Astrocyte of the spinal cord (primary cell): ENCODE measurements around the gene BABAM2.

Experiments
- DNase-seq: peaks from one replicate; pipeline ENCODE4 v3.0.0; 2011; ENCODE audit warnings: low read depth, low spot score
- H3K4me3 ChIP-seq: 2 replicates; pipeline ENCODE4 v1.5.1; 2011; ENCODE audit warnings: low read depth, mild to moderate bottlenecking, low read length, moderate library complexity
- in situ Hi-C: cut with HindIII; loops from 2 replicates; pipeline ENCODE4 v1.10.0; 2017; ENCODE audit warnings: low sequenced_read_pairs
- TF ChIP-seq, protein P1 (sequence below): IDR thresholded peaks from 2 replicates; pipeline ENCODE4 v1.5.1; 2012; ENCODE audit warnings: low read depth, mild to moderate bottlenecking, low read length, inconsistent platforms

Gene BABAM2

DNA sequence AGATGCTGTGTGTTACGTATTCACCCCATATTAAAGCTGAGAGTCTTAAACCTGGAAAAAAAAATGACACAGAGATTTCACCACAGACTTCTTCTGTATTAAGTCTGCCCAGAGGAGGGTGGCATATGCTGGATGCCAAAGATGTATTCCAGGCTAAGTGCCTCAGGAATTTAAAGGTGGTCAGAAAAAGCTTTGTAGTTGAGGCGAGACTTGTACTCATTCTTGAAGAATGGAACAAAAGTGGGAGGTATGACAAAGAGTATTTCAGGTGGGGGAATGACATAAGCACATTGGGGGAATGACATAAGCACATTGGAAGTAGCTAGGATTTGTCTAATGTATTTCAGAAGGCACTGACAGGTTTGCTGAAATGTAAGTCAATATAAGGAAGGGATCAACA is 98.6 kb downstream of the BABAM2 start:
- TF ChIP-seq, protein P1, sequence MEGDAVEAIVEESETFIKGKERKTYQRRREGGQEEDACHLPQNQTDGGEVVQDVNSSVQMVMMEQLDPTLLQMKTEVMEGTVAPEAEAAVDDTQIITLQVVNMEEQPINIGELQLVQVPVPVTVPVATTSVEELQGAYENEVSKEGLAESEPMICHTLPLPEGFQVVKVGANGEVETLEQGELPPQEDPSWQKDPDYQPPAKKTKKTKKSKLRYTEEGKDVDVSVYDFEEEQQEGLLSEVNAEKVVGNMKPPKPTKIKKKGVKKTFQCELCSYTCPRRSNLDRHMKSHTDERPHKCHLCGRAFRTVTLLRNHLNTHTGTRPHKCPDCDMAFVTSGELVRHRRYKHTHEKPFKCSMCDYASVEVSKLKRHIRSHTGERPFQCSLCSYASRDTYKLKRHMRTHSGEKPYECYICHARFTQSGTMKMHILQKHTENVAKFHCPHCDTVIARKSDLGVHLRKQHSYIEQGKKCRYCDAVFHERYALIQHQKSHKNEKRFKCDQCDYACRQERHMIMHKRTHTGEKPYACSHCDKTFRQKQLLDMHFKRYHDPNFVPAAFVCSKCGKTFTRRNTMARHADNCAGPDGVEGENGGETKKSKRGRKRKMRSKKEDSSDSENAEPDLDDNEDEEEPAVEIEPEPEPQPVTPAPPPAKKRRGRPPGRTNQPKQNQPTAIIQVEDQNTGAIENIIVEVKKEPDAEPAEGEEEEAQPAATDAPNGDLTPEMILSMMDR = no peak
- in situ Hi-C loops = no loop called here
- peak; percentile 12 for DNase-seq
- no peak overlapping the region for H3K4me3 ChIP-seq

DNA sequence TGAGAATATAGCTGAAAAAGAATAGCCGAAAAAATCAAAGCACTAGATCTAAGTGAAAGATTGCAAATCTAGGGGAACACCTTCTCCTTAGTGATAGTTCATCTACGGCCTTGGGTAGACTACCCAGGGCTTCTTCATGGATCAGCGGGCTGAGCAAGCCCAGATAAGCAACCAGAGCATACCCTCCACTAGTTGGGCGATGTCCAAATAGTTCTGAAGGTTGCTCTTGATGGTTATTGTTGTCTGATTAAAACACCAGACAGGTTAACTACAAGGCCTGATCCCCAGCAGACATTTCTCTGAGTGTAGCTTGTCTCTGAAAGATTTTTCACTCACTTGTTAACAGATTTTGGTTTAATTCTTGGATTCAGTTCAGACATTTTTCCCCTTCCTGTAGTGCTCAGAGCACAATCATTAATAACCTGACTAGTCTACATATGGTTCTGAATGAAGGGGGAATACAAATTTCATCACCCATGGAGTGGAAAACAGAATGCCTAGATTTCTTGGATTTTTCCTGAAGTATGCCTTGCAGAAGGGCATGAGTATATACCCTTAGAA is 99.6 kb downstream of the BABAM2 start:
- TF ChIP-seq, protein P1 = no peak
- in situ Hi-C loops = no loop called here
- peak; percentile 36 for DNase-seq
- H3K4me3 ChIP-seq = no peak overlapping the region

DNA sequence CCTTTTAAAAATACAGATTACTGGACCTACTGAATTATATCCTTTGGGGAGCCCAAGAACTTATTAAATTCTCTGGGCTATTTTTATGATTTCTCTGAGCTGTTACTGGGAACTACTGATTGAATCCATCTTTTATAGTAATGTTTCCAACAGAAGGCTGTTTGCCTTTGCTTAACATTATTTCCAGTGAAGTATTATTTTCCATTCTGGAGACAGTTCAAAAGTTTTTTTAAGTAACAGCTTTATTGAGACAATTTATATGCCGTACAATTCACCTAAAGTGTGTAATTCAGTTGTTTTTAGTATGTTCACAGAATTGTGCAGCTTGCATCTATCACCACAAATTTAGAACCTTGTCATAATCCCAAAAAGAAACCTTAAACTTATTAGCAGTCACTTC is 100.6 kb downstream of the BABAM2 start:
- in situ Hi-C loops = no loop called here
- TF ChIP-seq, protein P1 = no peak
- H3K4me3 ChIP-seq = no peak overlapping the region
- no peak for DNase-seq

DNA sequence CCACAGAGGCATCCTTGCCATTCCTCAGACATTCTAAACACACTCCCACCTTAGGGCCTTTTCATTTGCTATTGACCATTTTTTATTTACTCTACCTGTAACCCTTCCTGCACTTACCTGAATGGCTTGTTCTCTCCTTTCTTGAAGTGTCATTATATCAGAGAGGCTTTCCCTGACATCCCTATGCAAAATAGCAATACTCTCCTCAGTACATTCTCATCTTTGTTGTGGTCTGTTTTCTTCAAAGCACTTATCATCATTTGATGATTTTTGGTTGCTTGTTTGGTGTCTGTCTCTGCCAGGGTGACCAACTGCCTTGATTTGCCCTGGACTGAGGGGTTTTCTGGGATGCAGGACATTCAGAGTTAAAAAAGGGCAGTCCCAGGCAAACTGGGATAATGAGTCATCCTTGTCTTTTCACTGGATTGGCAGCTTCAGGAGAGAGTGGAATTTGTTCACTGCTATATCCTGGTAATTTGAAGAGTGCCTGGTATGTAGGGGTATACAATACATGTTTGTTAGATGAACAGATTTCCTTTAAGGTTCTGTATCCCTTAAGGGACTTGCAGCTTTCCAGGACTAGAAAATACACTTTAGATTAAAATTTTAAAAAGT is 102.4 kb downstream of the BABAM2 start:
- peak; percentile 64 for DNase-seq
- TF ChIP-seq, protein P1 = no peak
- in situ Hi-C loops = no loop called here
- H3K4me3 ChIP-seq = no peak overlapping the region

DNA sequence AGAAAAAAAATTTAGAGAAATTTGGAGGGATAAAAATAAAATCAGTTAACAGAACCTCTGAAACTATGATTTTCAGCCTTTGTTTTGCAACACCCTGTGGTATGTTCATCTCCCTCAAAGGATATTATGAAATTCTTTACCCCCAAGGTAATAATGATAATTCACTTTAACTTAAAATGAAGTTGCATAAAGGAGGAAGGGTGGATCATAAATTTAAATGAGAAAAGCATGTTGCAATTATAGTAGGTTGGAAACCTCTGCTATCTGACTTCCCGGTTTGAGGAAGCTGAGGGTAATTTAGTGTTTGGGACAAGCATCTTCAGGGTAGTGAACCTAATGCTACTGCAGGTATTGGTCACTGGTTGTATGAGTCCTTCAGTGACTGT is 102.9 kb downstream of the BABAM2 start:
- no peak overlapping the region for H3K4me3 ChIP-seq
- TF ChIP-seq, protein P1 = no peak
- no peak for DNase-seq
- in situ Hi-C loops = no loop called here

DNA sequence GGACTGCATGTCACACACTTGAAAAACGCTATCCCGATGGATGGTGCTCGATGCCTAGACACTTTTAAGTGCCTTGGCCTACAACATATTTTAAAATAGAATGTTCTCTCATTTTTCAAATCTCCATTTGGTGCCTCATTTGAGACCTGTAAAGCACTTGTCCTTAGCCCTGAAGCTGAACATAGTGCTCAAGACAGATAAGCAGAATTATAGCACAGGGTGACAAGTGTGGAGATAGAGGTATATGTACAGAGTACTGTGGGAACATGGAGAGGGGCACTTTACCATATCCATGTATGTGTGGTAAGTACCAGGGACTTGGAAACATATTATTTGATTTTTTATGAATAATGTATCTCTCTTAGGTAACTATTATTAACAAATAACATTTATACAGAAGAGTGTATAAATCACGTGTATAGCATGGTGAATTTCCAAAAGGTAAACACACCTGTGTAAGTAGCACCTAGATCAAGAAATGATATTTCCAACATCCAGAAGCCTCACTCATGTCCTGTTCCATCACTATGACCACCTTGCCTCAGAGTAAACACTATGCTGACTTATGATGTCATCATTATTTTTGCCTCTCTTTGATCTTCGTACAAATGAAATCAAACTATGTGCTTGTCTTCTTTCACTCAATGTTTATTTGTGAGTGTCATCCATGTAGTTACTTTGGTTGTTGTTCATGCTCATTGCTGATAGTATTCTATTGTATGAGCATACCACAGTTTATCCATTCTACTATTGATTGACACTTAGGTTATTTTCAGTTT is 103.6 kb downstream of the BABAM2 start:
- no peak for DNase-seq
- no peak overlapping the region for H3K4me3 ChIP-seq
- TF ChIP-seq, protein P1 = no peak
- in situ Hi-C loops = no loop called here
